DMS 273 (cell line): ENCODE results near the gene MARS1.
A peak's percentile ranks its signal among the peaks of the same experiment; 100 is the strongest.
"Not testable (repeated sequence)": the region's sequence is repeated elsewhere in the genome, so short reads cannot be mapped to it uniquely, and the experiment has no call there.

Experiments used
- DNase-seq: peaks from one replicate; lab custom pipeline; 2025; ENCODE audit not compliant: unreplicated experiment; lab: John Stamatoyannopoulos, UW

The MARS1 gene

DNA sequence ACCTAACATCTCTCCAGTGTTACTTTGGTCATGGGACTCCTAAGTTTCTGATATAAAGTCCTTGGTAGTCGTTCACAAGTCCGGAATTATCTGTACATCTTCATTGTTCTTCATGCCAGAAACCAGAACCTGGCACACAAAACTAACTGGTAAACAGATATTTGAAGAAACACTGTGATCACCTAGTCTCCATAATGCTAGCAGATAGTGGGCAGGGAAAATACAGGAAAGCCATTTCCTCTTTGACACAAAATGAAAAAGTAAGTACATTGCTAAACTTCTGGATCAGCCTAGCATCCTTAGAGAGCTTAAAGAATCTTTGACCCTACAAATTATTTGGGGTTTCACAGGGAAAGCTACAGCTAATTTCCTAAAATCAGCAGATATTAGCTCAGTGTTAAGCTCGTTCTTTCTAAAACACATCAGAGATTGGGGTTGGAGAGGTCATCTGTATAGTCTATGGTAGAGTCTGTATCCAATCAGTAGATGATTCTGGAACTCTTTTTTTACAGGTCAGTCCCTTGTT, 27.6 kb downstream of the MARS1 start:
- DNase-seq: no peak

DNA sequence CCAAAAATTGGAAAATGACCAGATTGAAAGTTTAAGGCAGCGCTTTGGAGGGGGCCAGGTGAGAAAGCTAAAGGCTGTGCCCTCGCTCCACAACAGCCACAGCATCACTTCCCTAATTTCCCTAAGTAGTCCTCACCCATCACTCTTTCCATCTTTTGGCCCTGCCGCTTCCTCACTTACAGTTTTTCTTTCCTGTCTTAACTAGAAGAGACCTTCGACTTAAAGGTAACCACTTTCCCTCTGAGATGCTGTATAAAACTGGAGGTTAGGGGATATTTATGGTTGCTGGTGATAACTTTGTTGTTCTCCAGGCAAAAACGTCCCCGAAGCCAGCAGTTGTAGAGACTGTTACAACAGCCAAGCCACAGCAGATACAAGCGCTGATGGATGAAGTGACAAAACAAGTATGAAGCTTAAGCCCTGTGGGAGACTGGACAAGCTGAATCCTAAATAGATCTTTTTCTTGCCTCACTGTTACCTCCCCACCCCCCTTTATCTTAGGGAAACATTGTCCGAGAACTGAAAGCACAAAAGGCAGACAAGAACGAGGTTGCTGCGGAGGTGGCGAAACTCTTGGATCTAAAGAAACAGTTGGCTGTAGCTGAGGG, 28.2 kb downstream of the MARS1 start:
- no peak for DNase-seq

DNA sequence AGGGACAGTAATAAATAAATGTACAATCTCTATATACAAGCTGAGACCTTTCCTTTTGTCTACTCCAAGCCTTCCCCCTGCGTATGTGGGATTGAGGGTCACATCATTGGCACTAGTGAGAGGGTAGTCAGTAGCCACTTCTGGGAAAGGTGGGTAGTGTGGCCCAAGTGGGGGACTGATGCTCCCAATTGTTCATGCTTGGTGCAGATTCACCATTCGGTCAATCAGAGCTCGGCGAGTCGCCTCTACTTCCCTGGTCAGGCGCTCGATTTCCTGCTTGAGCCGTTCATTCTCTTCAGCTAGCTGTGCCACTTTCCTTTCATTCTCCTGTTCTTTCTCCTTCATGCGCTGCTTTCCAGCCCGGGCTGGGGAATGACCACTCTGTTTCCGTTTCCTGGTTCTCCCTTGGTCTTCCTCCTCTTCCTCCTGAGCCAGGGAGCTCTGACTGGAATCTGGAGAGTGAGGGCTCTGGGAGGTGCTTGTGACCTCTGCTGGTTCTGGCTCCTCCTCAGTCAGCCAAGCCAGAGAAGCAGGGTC, 28.8 kb downstream of the MARS1 start:
- DNase-seq: no peak

DNA sequence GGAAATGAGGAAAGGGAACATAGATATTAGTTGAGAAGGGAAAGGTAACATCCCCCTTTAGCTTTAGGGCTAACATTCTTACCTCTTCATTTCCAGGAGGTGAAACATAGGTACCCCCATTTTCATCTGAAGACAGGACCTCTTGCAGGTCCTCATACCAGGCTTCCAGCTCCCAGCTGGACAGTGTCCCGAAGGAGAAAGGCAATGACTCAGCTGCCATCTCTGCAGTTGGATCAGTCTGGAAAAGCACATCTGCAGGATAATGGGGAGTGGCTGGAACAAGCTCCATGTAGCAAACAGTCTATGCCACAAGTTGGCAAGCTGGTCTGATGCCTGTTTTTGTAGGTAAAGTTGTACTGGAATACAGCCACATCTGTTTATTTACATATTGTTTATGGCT, 29.3 kb downstream of the MARS1 start:
- peak; percentile 29 for DNase-seq

DNA sequence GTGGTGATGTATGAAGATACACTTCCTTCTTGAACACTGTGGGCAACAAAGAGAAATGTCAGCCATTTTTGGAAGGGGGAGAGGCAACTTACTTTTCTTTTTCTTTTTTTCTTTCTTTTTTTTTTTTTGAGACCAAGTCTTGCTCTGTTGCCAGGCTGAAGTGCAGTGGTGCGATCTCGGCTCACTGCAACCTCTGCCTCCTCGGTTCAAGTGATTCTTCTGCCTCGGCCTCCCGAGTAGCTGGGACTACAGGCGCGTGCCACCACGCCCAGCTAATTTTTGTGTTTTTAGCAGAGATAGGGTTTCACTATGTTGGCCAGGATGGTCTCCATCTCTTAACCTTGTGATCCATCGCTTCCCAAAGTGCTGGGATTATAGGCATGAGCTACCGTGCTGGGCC, 29.9 kb downstream of the MARS1 start:
- DNase-seq: not testable (repeated sequence)

DNA sequence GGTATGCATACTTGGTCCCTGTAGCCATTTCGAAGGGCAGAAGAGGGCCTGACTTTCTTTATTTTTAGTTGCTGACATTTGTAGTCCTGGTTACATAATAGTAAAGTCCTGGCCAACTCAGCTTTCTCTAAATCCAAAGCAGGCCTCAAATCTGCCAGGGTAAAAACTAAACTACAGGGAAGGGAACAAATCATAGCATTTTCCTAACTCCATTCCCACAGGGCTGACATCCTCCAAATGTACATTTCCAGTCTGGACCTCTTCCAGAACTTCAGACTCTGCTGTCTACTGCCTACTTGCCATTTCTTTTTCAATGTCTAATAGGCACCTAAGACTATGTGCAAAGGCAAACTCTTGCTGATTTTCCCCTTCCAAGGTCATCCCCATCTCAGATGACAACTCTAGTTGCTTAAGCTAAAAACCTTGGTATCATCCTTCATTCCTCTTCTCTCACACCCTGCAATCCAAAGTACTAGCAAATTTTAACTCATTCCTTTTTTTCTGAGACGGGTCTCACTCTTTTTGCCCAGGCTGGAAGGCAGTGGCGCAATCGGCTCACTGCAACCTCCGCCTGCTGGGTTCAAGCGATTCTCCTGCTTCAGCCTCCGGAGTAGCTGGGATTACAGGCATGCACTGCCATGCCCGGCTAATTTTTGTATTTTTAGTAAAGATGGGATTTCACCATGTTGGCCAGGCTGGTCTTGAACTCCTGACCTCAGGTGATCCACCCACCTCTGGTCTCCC, 30.5 kb downstream of the MARS1 start:
- no peak for DNase-seq

DNA sequence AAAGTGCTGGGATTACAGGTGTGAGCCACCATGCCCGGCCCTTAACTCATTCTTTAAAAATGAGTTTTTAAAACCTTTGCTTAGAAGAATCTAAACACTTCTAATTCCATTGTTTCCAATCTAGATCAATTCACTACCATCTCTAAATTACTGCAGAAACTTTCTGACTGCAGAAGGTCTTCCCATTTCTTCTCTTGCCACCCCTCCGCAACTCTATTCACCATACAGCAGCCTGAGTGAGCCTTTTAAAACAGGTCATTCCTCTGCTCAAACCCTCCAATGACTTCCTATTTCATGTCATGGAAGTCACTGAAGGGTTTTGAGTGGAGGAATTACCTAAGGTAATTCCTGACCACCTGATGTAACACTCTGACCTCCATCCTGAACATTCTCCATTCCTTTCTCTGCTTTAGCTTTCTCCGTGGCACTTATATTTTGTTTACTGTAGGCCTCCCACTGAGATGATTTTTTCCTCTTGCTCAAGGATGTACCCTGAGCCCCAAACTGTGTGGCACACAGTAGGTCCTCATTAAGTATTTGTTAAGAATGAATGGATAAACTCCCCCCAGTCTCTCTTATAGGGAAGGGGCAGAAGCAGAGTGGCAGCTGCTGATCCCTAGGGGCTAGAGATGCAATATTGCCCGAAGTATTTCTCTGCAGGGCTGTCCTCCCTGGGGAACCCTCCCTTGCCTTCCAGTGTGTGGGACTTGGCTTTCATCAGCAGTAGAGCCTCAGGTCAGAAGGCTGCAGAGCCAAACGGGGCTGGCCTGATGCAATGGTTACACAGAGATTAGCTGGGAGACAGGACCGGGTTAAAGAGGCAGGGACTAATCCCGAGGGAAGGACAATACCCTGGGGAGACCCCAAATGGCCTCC, 31.3 kb downstream of the MARS1 start:
- peak; percentile 55 for DNase-seq

DNA sequence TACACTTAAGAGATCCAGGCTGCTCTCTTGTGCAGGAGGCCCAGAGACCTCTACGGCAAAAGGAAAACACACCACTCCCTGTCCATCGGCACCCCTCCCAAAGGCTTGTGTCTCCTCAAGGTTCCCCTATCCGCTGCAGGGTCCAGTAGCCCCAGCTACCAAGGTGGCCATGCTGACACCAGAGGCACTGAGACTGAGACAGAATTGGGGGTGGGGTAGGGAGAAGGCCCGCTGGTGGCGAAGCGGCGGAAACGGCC, 31.9 kb downstream of the MARS1 start:
- no peak for DNase-seq

DNA sequence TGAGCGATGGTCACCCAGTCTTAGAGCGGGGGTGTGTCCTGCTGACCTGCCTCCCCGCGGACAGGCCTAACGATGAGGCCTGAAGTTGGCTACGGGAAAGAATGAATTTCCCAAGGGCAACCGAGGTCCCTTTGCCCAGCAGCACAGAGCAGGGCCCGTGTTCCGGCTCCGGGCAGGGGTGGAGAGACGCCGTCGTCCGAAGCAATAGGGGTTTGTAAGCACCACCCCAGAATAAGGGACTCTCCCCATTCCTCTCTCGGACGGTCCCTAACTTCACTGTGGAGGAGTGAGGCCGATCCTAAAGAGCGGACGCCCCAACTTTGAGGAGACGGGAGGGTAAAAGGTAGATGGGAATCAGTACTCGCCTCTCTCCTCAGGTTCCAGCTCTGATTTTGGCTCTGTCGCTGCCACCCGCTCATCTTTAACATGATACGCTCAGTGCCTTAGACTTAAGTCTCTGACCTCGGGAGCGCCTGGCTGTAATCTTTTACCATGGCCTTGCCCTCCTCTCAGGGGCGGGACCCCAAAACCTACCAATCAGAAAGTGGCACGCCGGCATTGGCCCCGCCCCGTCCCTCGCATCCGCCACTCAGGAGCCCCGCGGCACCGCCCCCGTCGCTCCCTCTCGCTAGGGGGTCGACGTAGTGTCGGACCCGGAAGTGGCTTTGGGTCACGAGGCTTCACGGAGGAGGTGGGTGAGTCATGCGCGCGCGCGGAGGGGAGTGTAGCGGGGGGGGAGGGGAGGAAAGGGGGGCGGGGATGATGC, 32.4 kb downstream of the MARS1 start, which contains the start of gene DDIT3:
DDIT3 (minus strand) TSS at position 462 of the 766 bp plus-strand sequence. CDS start 3,108 bp downstream, outside the sequence.
- peak; percentile 99 for DNase-seq

DNA sequence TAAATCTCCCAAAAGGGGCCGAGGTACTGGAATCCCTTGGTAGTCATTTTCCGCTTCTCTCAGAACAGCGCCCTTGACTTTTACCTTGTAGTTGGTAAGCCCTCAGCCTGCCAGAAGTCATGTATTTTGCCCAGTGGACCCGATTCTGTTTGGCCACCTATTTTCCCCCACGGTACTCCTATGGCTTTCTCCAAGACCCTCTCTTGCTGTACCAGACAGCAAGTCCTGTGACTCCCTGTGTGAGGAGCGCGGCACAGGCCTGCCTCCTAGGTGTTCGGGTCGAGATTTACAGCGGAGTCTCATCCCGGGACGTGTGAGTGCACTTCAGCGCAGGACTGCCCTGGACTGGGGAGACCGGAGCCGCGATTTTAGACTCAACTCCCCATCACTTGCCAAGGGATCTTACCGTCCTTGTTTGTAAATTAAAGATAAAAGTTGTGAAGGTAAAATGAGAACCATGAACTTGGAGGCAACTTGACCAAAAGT, 33.7 kb downstream of the MARS1 start:
- DNase-seq: peak; percentile 83

DNA sequence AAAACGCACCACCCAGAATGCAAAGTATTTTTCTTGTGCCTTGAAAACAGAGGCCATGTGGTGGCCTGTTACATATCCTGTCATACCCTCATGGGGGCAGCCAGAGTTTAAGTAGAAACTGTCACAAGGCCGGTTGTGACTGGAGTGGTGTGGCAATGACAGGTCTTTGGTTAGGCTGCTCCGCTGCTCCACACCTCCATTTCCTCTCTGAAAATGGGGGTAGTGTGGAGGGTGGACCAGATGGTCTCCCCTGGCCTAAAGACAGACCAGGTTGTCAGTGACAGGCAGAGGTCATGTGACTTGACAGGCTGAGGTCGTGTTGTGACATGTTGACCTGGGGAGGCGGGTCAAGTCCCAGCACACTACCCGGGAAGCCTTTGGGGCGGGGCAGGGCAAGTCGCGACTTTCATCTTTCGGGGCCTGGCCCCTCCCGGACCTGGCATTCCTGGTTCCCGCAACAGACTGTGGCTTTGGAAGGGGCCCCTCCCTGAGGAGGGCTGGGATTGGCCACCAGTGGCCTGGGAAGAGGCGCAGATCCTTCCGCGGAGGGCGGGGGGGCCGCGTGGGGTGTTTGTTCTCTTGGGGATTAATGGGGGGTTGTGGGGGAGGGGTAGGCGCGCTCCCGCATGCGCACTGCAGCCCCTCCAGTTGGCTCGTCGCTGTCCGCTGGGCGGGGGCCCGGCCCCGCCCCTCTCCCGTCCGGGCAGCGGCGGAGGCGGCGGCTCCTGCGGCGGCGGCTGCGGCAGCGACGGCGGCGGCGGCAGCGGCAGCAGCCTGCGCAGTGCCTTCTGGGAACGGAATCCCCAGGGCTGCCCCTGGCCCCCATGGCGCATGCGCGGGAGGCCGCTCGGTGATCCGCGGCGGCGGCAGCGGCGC, 34.4 kb downstream of the MARS1 start, which contains the start of gene MBD6:
MBD6 (plus strand) TSS at position 814 of the 876 bp plus-strand sequence. CDS start 1,480 bp downstream, outside the sequence.
- peak; percentile 94 for DNase-seq

DNA sequence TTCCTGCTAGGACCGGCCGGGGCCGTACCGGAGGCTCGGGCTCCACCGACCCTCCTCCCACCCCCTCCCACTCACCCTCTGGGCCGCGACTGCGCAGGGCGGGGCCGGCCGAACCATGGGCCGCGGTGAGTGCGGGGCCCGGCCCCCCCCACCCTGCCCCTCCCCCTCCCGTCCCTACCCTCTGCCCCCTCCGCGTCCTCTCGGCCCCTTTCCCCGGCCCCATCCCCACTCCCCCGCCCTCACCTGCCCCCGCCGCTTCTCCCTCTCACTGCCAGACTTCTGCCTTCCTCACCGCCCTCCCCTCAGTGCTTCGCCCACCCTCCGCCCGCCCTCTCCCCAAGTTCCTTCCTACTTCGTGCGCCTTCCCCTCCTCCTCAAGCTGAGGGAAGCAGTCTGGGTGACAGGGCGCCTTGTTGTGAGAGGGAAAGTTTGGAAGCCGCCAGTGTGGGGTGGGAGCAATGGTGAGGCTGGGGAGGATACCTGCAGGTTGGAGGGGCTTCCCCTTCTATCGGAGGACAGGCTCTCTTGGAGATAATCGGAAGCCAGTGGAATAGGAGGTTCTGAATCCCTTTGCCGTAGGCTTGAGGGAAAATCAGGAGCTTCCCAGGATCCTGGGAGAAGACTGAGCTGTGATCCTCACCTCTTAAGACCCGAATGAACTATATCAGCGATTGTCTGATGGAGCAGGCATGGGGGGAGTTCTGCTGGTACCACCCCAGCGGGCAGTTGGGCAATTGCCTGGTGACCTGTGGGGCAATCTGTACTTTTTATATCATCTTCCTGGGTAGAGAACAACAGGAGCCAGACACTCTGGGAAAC, 35.2 kb downstream of the MARS1 start:
- DNase-seq: peak; percentile 65

DNA sequence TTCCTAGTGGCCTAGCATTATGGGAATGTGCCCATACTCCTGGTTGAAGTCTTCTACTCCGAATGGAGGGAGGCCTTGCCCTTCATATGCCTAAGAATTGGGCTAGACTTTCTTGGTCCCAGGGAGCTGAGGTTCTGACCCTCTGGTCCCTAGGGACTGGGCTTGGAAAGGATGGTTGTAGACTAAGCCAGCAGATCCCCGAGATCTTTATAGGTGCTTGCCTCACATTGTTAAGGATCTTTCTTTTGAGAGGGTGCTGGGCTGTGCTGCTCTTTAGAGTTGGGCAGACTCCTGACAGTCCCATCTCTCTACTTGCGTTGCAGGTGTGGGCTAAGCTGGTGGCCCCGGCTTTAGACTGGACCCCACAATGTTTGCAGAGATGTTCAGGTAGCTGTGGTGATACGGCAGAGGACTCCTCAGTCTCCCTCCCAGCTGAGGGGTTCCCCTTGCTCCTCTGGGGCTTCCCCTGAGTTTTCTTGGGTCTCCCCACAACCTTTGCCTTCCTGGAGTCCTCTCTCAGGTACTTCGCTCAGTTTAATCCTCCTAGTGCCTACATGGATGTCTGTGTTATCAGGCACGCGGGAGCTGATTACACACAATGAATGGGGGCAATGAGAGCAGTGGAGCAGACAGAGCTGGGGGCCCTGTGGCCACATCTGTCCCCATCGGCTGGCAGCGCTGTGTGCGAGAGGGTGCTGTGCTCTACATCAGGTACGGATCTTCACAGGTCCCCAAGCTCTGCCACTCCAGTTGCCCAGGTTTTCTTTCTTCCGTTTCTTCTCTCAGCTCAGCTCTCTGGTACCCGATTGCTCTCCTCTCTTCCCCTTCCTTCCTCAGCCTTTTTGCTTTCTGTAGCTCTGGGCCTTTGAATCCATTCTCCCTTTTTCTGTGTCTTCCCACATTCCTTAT, 36.1 kb downstream of the MARS1 start:
- DNase-seq: no peak

DNA sequence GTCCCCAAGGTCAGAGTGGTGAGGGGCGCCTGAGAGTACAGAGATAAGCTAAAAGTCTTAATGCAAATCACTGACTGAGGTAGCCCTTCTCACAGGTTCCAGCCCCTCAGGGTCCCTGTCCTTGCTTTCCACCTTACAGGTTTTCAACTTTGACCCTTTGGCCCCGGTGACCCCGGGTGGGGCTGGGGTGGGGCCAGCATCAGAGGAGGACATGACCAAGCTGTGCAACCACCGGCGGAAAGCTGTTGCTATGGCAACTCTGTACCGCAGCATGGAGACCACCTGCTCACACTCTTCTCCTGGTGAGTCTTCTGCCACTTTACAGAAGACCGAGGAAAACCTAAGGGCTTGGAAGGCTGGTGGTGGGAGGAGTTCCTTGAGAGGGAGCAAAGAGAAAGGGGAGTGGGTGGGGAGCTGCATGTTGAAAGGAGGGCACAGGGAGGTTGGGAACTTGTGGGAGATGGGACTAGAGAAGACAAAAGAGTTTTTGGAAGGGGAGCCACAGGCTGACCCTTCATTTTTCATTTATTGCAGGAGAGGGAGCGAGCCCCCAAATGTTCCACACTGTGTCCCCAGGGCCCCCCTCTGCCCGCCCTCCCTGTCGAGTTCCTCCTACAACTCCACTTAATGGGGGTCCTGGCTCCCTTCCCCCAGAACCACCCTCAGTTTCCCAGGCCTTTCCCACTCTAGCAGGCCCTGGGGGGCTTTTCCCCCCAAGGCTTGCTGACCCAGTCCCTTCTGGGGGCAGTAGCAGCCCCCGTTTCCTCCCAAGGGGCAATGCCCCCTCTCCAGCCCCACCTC, 37.1 kb downstream of the MARS1 start:
- peak; percentile 17 for DNase-seq

DNA sequence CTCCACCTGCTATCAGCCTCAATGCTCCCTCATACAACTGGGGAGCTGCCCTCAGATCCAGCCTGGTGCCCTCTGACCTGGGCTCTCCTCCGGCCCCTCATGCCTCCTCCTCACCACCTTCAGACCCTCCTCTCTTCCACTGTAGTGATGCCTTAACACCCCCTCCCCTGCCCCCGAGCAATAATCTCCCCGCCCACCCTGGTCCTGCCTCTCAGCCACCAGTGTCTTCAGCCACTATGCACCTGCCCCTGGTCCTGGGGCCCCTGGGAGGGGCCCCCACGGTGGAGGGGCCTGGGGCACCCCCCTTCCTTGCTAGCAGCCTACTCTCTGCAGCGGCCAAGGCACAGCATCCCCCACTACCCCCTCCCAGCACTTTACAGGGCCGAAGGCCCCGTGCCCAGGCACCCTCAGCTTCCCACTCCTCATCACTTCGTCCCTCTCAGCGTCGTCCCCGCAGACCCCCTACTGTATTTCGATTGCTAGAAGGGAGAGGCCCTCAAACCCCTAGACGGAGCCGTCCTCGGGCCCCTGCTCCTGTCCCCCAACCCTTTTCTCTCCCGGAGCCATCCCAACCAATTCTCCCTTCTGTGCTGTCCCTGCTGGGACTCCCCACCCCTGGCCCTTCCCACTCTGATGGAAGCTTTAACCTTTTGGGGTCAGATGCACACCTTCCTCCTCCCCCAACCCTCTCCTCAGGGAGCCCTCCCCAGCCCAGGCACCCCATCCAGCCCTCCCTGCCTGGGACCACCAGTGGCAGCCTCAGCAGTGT, 37.9 kb downstream of the MARS1 start:
- no peak for DNase-seq
